Measurements from ENCODE around the gene SUSD5.
"Not testable (repeated sequence)": the region's sequence is repeated elsewhere in the genome, so short reads cannot be mapped to it uniquely, and the experiment has no call there.

SUSD5 gene

GRCh38 chr3:33194303-33194702, 24.3 kb downstream of the SUSD5 start:
- no peak for DNase-seq (ENCODE audit: low read depth)

GRCh38 chr3:33187368-33187634, 31.3 kb downstream of the SUSD5 start:
- no peak for DNase-seq (ENCODE audit: low read depth)

- no peak for DNase-seq (ENCODE audit: low read depth)
Measured at GRCh38 chr3:33186524-33187367, 31.9 kb downstream of the SUSD5 start.

- DNase-seq (ENCODE audit: low read depth): no peak
Measured at GRCh38 chr3:33184863-33185262, 33.7 kb downstream of the SUSD5 start.

GRCh38 chr3:33181641-33182040, 37.0 kb downstream of the SUSD5 start:
- DNase-seq (ENCODE audit: low read depth): not testable (repeated sequence)

GRCh38 chr3:33181229-33181628, 37.4 kb downstream of the SUSD5 start:
- DNase-seq (ENCODE audit: low read depth): no peak

- DNase-seq (ENCODE audit: low read depth): no peak
Measured at GRCh38 chr3:33179132-33179531, 39.5 kb downstream of the SUSD5 start.

GRCh38 chr3:33174711-33175414, 43.7 kb downstream of the SUSD5 start:
- no peak for DNase-seq (ENCODE audit: low read depth)

- DNase-seq (ENCODE audit: low read depth): no peak
Measured at GRCh38 chr3:33174095-33174494, 44.5 kb downstream of the SUSD5 start.

GRCh38 chr3:33173672-33174071, 44.9 kb downstream of the SUSD5 start:
- no peak for DNase-seq (ENCODE audit: low read depth)

- no peak for DNase-seq (ENCODE audit: low read depth)
Measured at GRCh38 chr3:33173103-33173502, 45.5 kb downstream of the SUSD5 start.

GRCh38 chr3:33171580-33171979, 47.0 kb downstream of the SUSD5 start:
- no peak for DNase-seq (ENCODE audit: low read depth)

GRCh38 chr3:33170531-33170930, 48.1 kb downstream of the SUSD5 start:
- DNase-seq (ENCODE audit: low read depth): no peak

- no peak for DNase-seq (ENCODE audit: low read depth)
Measured at GRCh38 chr3:33167716-33168336, 50.8 kb downstream of the SUSD5 start.

GRCh38 chr3:33167284-33167683, 51.3 kb downstream of the SUSD5 start:
- no peak for DNase-seq (ENCODE audit: low read depth)

- no peak for DNase-seq (ENCODE audit: low read depth)
Measured at GRCh38 chr3:33166095-33166494, 52.5 kb downstream of the SUSD5 start.

GRCh38 chr3:33165372-33165771, 53.2 kb downstream of the SUSD5 start:
- no peak for DNase-seq (ENCODE audit: low read depth)

- DNase-seq (ENCODE audit: low read depth): not testable (repeated sequence)
Measured at GRCh38 chr3:33162621-33163020, 56.0 kb downstream of the SUSD5 start.

- no peak for DNase-seq (ENCODE audit: low read depth)
Measured at GRCh38 chr3:33159981-33160380, 58.6 kb downstream of the SUSD5 start.

- no peak for DNase-seq (ENCODE audit: low read depth)
Measured at GRCh38 chr3:33159234-33159633, 59.4 kb downstream of the SUSD5 start.

- no peak for DNase-seq (ENCODE audit: low read depth)
Measured at GRCh38 chr3:33155301-33155700, 63.3 kb downstream of the SUSD5 start.

GRCh38 chr3:33153782-33154181, 64.8 kb downstream of the SUSD5 start:
- no peak for DNase-seq (ENCODE audit: low read depth)
